Measurements from ENCODE around the gene PAQR4. TPM values are rescaled to one million over a fixed set of nuclear protein-coding genes. Genes with fewer than 3 reads are reported as not detected.

The PAQR4 gene
- total and polyA plus RNA-seq, 2 experiments from 2014 or later: 3.1 to 11.0 TPM

DNA sequence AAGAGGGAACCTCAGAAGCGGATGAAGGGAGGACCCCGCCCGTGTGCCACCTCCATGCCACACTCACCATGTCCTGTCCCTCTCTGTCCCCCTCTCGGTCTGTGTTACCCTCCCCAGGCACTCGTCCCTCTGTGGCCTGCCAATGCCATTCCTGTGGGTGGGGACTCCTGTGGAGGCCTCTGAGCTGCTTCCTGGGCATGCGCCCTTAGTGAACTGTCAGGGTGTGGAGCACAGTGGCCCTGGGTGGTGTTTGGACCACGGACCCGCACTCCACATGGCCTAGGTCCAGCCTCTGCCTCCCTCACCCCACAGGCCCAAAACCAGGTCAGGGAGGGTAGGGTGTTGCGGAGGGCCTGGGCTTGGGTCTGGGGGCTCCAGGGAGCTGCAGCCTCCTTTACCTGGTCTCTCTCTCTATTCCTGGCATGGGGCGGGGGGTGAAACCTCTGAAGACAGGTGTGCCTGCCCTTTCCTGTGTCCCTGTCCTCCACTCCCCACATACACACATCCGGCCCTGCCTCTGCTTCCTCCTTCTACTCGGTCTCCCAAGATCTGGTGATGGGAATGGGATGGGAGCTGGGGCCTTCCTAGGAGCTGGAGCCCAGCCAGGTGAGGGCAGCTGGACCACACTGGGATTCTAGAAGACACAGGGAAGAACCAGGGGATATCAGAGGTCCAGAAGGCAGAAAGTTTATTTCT is 22.6 kb downstream of the PAQR4 start:
- DNase-seq (ENCODE audit: low read depth in 1 of 2, low spot score in 1 of 2): no peak
- no peaks in the 10 kb centered on the region for H3K27me3 ChIP-seq
- peaks cover 15% of the 10 kb centered on the region for H3K4me1 ChIP-seq (ENCODE audit: low read depth)
- H3K27ac ChIP-seq: no peak overlapping the region
- H3K4me3 ChIP-seq: no peak overlapping the region
- TF ChIP-seq, protein P1, sequence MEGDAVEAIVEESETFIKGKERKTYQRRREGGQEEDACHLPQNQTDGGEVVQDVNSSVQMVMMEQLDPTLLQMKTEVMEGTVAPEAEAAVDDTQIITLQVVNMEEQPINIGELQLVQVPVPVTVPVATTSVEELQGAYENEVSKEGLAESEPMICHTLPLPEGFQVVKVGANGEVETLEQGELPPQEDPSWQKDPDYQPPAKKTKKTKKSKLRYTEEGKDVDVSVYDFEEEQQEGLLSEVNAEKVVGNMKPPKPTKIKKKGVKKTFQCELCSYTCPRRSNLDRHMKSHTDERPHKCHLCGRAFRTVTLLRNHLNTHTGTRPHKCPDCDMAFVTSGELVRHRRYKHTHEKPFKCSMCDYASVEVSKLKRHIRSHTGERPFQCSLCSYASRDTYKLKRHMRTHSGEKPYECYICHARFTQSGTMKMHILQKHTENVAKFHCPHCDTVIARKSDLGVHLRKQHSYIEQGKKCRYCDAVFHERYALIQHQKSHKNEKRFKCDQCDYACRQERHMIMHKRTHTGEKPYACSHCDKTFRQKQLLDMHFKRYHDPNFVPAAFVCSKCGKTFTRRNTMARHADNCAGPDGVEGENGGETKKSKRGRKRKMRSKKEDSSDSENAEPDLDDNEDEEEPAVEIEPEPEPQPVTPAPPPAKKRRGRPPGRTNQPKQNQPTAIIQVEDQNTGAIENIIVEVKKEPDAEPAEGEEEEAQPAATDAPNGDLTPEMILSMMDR (IDR thresholded peaks at IDR 0.05; ENCODE audit: low read depth, low read length): no peak
- H3K9me3 ChIP-seq (ENCODE audit: low read depth): no peaks in the 10 kb centered on the region
- H3K36me3 ChIP-seq: no peaks in the 10 kb centered on the region

DNA sequence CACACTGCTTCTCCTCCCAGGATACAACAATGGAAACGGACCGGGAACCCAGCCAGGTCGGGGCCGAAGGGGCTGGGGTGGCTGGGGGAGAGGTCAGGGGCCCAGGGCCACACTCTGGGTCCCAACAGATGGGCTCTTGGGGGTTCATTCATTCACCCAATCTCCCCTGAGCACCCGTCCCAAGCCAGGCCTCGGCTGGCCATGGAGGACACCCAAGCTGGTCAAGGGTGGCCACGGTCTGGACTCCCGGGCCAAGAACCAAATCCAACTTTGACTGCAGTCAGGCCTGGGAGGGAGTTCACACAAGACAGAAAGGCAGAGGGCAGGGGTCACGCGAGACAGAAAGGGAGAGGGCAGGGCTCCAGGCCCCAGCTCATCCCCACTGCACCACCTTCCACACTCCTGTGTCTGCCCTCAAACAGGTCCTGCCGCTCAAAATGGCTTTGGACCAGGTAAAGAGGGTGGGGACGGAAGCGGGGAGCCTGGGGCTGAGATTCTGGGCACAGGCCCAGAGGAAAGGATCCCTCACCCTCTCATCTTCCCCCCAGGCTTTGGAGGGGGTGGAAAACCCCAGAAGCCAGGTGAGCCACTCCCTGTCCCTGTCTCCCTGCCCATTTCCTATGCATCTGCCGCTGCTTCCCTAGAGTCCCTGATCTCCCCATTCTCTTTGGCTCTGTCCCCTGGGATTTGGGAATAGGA is 23.4 kb downstream of the PAQR4 start:
- Histone ChIP-seq H3K4me1 (ENCODE audit: low read depth) (peaks cover 11% of the 10 kb centered on the region), H3K27me3 (no peaks in the 10 kb centered on the region), H3K27ac (no peak overlapping the region), H3K9me3 (ENCODE audit: low read depth) (no peaks in the 10 kb centered on the region), H3K4me3 (no peak overlapping the region), H3K36me3 (no peaks in the 10 kb centered on the region)
- TF ChIP-seq, protein P1 (IDR thresholded peaks at IDR 0.05; ENCODE audit: low read depth, low read length): no peak
- DNase-seq (ENCODE audit: low read depth in 1 of 2, low spot score in 1 of 2): no peak

DNA sequence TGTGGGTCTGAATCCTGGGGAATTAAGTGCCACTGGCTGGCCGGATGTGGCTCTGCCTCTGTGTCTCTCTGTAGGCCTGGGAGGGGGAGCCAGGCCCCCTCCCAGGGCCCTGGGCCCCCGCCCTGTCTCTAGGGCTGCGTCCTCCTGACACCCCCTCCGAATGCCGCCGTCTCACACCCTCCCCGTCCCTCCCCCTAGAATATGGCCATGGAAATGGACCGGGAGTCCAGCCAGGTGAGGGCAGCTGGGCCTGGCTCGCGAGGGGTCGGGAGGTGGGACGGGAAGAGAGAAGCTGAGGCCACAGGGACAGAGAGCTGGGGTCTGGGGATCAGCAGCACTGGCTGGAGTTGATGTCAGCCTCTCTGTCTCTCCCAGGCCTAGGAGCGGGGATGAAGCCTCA is 27.1 kb downstream of the PAQR4 start:
- H3K4me1 ChIP-seq (ENCODE audit: low read depth): no peaks in the 10 kb centered on the region
- H3K9me3 ChIP-seq (ENCODE audit: low read depth): no peaks in the 10 kb centered on the region
- no peaks in the 10 kb centered on the region for H3K27me3 ChIP-seq
- no peak overlapping the region for H3K27ac ChIP-seq
- H3K4me3 ChIP-seq: no peak overlapping the region
- TF ChIP-seq, protein P1 (IDR thresholded peaks at IDR 0.05; ENCODE audit: low read depth, low read length): no peak
- no peaks in the 10 kb centered on the region for H3K36me3 ChIP-seq
- DNase-seq (ENCODE audit: low read depth in 1 of 2, low spot score in 1 of 2): no peak

DNA sequence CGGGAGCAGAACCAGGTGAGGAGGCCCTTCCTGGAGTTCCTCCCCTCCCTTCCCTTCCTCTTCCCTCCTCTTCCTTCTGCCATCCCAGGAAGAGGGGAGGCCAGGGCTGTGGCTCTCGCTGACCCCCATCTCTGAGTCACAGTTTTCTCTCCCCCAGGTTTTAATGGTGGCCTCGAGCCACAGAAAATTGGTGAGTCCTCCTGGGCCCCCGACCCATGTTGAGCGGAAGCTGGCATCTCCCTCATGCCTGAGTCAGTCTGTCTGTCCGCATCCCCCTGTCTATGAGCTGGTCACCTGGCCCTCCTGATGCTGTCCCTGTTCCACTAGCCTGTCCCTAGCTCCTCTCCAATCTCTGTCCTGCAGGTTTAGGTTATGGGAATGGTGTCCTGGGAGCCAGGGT is 30.8 kb downstream of the PAQR4 start:
- Histone ChIP-seq H3K9me3 (ENCODE audit: low read depth) (no peaks in the 10 kb centered on the region), H3K36me3 (no peaks in the 10 kb centered on the region), H3K4me1 (ENCODE audit: low read depth) (peaks cover 2% of the 10 kb centered on the region), H3K27me3 (no peaks in the 10 kb centered on the region), H3K27ac (no peak overlapping the region), H3K4me3 (no peak overlapping the region)
- TF ChIP-seq, protein P1 (IDR thresholded peaks at IDR 0.05; ENCODE audit: low read depth, low read length): no peak
- no peak for DNase-seq (ENCODE audit: low read depth in 1 of 2, low spot score in 1 of 2)

DNA sequence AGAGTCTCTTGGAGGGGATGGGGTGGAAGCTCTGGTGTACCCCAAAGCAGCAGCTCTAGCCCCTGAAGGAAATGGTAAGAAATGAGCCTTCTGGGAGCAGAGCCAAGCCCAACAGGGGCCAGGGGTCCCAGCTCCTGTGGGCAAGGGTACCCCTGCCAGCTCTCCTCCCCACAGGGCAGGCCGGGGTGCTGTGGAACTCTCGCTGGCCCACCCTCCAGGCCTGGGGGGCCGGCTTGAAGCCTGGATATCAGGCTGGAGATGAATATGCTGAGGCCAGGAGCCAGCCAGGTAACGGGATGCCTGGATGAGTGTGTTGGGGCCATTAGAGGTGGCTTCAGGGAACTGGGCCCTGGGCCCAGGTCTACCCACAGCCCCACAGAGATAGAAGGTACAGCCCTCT is 31.4 kb downstream of the PAQR4 start:
- no peaks in the 10 kb centered on the region for H3K27me3 ChIP-seq
- no peak overlapping the region for H3K4me3 ChIP-seq
- TF ChIP-seq, protein P1 (IDR thresholded peaks at IDR 0.05; ENCODE audit: low read depth, low read length): no peak
- no peak overlapping the region for H3K27ac ChIP-seq
- H3K4me1 ChIP-seq (ENCODE audit: low read depth): peaks cover 4% of the 10 kb centered on the region
- H3K36me3 ChIP-seq: no peaks in the 10 kb centered on the region
- DNase-seq (ENCODE audit: low read depth in 1 of 2, low spot score in 1 of 2): no peak
- no peaks in the 10 kb centered on the region for H3K9me3 ChIP-seq (ENCODE audit: low read depth)
